HG03575 (cell line): ENCODE measurements around the gene BTN2A1.
"Not testable (repeated sequence)": the region's sequence is repeated elsewhere in the genome, so short reads cannot be mapped to it uniquely, and the experiment has no call there.

Source experiments
- ATAC-seq: cut with Tn5 transposase; IDR thresholded peaks from one replicate; pipeline ENCODE4 v1.9.1; 2021; ENCODE audit not compliant: unreplicated experiment, insufficient number of reproducible peaks, low FRiP score; ENCODE audit errors: extremely low read depth

The BTN2A1 gene

DNA sequence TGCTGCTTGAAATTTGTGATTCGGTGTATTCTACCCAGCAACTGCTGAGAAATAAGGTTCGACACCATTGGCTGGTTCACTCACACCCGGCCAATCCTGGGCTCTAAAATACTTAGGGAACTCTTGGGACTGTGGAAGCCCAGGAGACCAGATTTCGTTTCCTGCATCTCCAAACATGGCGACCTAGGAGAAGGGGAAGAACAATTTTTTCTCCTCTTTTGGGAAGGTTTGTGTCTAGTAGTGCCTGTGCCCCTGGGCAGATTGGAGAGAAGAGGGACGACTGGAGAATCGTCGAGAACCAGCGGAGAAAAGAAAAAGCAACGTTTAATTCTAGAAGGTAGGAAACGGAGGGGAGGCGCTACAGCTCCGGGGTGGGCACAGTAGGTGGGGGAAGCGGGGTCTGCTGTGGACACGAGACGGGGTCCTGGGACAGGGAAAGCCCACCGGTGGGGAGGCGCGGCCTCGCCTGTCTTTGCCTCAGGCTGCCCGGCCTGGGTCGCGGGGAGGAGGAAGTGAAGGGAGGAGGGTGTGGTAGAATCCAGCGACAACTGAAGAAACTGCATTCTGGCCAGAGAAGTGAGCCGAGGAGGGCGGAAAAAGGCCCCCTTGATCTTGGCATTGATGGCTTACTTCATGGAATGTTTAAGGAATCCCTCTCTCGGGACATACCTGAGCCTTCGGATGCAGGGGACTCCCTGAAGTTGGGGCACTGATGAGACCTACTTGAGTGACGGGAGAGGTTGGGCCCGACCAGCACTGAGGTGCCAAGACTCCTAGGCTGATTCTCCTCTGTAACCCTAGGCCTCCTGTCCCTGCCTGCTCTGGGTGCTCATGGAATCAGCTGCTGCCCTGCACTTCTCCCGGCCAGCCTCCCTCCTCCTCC is at the start of gene BTN2A1:
TSS of gene BTN2A1 (plus strand) at position 150 of the 883 bp plus-strand sequence. CDS start at position 832, 682 bp downstream.
- ATAC-seq = peak; percentile 48

DNA sequence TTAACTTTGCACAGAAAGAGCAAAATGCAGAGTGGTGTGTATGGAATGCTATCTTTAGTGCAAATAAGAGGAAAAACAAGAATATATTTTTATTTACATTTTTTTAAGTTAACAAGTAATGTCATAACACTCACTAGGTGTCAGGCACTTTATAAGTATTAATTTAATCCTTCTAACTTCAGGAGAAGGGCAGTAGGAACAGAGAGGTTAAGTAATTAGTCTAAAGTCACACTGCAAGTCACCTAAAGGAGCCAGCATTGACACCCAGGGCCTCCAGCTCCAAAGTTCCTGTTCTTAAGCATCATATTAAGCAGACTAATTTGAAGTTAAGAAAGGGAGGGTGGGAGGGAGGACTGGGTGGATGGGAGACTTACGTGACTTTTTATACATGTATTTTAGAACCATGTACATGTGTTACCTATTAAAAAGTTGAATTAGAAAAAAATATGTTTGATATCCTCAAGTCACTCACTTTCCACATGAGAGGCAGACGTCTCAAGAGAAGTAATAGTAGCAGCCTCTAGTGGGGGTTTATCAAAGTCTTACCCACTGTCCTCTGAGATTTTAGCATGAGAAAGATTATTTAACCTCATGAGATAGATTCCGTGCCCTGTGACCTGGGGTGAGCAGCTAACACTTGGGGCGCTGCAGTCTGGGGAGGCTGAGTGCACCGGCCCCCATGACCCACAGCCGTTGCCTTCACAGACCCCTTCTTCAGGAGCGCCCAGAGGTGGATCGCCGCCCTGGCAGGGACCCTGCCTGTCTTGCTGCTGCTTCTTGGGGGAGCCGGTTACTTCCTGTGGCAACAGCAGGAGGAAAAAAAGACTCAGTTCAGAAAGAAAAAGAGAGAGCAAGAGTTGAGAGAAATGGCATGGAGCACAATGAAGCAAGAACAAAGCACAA is 48.7 kb upstream of the BTN2A1 start:
- ATAC-seq = no peak

DNA sequence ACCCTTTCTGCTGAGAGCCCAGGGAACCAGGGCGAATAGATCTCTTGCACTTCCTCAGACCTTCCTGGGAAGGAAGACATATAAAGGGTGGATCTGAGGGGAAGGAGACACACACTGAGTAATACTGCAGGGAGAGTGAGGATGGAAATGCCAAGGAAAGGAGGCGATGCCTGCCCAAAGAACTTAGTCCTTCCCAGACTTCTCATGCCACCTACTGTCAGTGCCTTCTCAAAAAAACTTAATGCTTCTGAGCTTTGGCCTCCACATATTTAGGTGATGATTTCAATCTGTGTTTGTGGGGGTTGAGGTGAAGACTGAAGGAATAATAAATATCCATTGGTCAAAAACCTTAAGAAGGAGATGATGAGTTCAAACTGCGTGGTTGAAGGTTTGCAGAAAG is 46.0 kb upstream of the BTN2A1 start:
- no peak for ATAC-seq

GRCh38 chr6:26412228-26412627 is 45.5 kb upstream of the BTN2A1 start:
- no peak for ATAC-seq

DNA sequence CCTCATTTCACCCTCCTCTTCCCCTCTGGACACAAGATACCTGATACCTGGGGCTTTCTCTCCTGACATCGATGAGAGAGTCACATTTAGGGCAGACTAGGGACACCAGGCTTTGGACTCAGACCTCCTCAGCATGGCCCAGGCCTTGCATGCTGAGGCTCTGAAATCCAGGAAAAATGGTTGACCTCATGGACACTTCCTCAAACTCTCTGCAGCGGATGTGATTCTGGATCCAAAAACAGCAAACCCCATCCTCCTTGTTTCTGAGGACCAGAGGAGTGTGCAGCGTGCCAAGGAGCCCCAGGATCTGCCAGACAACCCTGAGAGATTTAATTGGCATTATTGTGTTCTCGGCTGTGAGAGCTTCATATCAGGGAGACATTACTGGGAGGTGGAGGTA is 44.8 kb upstream of the BTN2A1 start:
- no peak for ATAC-seq

DNA sequence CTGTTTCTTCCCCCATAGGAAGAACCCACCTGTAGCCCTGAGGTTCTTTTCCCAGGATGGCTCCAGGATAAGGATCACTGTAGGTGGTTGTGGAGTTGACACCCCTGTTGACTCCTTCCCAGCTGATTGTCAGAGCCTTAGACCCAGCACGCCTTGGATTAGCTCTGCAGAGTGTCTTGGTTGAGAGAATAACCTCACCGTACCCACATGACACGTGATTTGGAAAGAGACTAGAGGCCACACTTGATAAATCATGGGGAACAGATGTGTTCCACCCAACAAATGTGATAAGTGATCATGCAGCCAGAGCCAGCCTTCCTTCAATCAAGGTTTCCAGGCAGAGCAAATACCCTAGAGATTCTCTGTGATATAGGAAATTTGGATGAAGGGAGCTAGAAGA is 43.5 kb upstream of the BTN2A1 start:
- no peak for ATAC-seq

DNA sequence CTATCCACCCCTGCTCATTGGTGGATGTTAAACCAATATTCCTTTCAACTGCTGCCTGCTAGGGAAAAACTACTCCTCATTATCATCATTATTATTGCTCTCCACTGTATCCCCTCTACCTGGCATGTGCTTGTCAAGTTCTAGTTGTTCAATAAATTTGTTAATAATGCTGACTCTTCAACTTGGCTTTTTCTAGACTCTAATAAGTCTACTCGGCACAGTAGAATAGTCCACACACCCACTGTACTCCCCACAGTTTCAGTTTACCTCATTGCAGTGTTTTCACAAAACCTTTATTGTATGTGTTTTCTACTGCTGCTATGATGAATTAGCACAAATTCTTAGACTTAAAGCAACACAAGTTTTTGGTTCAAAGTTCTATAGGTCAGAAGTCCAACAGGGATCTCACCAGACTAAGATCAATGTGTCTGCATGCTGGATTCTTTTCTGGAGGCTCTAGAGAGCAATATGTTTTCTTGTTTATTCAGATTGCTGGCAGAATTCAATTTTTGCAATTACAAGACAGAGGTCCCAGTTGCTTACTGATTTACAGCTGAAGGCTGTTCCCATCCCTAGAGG is 42.6 kb upstream of the BTN2A1 start:
- ATAC-seq = no peak

DNA sequence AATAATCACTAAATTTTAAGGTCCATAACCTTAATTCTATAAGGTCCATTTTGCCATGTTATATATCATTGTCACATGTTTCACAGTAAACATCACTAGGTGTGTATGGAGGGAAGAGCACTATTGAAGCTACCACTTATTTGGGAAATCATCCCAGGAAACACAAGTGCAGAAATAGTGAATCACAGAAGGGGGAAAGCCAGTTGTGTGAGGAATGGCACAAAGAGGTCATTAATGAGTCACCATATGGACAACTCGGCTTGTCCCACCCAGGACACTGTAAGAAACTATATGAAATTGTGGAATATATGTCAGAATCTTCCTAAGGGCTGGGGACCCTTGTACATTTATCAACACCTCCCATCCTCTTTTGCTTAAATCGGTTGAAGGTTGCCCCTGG is 42.0 kb upstream of the BTN2A1 start:
- ATAC-seq = no peak

- no peak for ATAC-seq
Observed at GRCh38 chr6:26416288-26416687, 41.5 kb upstream of the BTN2A1 start.

DNA sequence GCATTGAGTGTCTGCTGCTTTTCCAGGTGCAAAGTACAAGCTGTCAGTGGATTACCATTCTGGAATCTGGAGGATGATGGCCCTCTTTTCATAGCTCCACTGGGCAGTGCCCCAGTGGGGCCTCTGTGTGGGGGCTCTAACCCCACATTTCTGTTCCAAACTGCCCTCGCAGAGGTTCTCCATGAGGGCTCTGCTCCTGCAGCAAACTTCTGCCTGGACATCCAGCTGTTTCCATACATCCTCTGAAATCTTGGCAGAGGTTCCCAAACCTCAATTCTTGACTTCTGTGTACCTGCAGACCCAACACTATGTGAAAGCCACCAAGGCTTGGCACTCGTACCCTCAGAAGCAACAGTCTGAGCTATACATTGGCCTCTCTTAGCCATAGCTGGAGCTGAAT is 39.7 kb upstream of the BTN2A1 start:
- ATAC-seq = not testable (repeated sequence)

DNA sequence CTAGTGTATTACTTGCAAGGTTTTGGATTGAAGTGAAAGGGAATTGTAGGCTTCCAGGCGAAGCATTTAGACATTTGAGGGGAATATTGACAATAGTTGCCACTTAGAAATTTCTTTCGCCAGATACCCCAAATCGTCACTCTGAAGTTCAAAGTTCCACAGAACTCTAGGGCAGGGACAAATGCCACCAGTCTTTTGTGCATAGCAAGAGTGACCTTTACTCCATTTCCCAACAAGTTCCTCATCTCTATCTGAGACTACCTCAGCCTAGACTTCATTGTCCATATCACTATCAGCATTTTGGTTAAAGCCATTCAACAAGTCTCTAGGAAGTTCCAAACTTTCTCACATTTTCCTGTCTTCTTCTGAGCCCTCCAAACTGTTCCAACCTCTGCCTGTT is 39.0 kb upstream of the BTN2A1 start:
- ATAC-seq = not testable (repeated sequence)

GRCh38 chr6:26420688-26421171 is 37.0 kb upstream of the BTN2A1 start:
- ATAC-seq = no peak

DNA sequence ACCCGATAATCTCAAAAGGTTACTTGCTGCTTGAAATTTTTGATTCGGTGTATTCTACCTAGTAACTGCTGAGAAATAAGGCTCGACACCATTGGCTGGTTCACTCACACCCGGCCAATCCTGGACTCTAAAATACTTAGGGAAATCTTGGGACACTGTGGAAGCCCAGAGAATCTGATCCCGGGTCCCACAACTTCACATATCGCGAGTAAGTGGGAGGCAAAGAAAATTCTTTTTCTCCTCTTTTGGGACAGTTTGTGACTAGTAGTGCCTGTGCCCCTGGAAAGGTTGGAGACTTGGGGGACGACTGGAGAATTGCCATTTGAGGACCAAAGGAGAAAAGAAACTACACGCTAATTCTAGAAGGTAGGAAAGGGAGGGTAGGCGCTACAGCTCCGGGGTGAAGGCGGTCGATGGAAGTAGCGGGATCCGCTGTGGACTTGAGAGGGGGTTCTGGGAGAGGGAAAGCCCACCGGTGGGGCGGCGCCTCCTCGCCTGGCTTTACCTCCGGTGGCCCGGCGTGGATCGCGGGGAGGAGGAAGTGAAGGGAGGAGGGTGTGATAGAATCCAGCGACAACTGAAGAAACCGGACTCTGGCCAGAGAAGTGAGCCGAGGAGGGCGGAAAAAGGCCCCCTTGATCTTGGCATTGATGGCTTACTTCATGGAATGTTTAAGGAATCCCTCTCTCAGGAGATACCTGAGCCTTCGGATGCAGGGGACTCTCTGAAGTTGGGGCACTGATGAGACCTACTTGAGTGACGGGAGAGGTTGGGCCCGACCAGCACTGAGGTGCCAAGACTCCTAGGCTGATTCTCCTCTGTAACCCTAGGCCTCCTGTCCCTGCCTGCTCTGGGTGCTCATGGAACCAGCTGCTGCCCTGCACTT is 36.3 kb upstream of the BTN2A1 start:
- ATAC-seq = no peak

DNA sequence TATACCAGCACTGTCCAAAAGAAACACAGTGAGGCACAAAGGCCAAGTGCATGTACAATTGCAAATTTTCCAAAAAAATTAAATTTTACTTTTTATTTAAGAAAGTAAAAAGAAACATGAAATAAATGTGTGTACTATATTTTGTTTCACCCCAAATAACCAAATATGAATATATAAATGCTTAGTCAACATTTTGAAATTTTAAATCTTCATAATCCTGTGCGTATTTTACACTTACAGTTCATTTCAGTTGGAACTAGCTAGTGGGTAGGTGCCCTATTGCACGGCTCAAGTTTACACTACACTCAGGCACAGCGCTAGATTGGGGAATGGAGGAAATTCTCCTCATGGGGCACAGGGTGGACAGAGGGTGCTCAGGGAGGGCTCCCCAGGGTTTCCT is 35.4 kb upstream of the BTN2A1 start:
- ATAC-seq = no peak

DNA sequence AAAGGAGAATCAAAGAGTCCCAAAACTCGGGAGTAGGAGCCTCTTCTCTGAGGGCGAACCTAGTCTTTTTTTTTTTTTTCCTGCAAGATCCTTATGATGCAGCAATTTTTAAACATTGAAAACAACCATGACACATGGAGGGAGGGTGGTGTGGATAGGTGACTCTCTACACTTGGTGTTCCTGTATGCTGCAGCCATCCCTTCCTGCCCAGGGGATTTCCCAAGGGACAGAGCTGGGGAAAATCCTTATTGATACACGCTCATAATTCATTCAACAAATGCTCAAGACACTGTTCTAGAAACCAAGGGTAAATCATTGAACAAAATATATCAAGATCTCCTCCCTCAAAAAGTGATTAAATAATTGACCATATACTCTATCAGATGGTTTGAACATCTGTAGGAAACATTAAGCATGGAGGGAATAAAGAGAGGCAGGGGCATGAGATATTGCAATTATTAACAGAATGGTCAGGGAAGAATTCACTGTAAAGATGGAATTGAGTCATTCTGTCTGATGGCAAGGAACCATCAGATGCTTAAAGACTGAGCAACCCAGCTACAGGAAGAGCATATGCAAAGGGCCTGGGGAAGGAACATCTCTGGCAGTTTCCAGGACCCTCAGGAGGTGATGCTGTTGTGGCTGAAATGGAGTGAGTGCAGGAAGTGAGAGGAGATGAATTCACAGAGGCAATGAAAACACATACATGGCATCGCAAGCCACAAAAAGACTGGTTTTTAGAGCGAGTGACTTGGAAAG is 30.9 kb upstream of the BTN2A1 start:
- no peak for ATAC-seq

DNA sequence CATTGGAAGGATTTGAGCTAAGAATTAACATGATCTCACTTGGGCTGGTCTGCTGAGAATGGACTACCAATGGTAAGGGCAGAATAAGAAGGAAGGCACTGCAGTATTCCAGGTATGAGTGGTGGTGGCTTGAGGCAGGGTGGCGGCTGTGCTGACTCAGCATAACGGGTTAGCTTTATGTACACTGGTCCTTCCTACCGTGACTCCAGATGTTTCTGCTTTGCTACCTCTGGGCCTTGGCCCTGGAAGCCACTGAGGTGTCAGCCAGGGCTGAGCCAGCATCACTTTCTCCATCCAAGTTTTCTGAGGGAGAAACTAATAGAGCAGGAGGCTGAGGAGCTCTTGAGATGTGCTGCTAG is 30.3 kb upstream of the BTN2A1 start:
- no peak for ATAC-seq

DNA sequence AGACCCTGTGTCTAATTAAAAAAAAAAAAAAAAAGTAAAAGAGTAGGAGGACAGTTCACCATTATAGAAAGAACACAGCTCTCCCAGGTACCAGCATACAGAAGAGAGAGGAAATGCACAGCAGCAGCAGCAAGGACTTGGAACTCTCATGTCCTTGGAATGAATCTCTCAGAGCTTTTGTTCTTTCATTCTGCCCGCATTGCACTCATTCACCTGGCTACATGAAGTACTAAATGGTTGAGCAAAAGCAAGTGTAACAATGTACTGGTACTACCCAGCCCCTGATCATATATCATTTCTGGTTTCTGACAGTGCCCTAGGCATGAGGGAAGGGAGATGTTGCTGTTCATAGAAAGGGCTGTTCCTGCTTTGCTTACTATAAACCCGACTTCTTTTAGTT is 29.5 kb upstream of the BTN2A1 start:
- no peak for ATAC-seq

DNA sequence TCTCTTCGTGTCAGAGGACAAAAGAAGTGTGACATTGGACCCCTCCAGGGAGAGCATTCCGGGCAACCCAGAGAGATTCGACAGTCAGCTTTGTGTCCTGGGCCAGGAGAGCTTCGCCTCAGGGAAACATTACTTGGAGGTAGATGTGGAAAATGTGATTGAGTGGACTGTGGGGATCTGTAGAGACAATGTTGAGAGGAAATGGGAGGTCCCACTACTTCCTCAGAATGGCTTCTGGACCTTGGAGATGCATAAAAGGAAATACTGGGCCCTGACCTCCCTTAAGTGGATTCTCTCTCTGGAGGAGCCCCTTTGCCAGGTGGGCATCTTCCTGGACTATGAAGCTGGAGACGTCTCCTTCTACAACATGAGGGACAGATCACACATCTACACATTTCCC is 27.0 kb upstream of the BTN2A1 start:
- no peak for ATAC-seq
